ENCODE results near the gene CFAP20DC. TPM values are rescaled to one million over a fixed set of nuclear protein-coding genes. Genes with fewer than 3 reads are reported as not detected.
"Not testable (repeated sequence)": the region's sequence is repeated elsewhere in the genome, so short reads cannot be mapped to it uniquely, and the experiment has no call there.

Gene CFAP20DC
- total RNA-seq, 4 donors from 2014 or later: not detected

- ATAC-seq: no peak
- Histone ChIP-seq H3K36me3 (no peaks in the 10 kb centered on the region), H3K27ac (peak overlapping the region in 1 of 4 donors; percentile 49), H3K4me3 (no peak overlapping the region), H3K27me3 (no peaks in the 10 kb centered on the region), H3K4me1 (no peaks in the 10 kb centered on the region), H3K9me3 (no peaks in the 10 kb centered on the region)
- intact Hi-C loops (cut with DNase I; ENCODE audit: low total_unique reads) (no loop called here), in situ Hi-C loops (cut with MboI; ENCODE audit: low sequenced_read_pairs in 4 of 4) (no loop called here)
- no peak for TF ChIP-seq CTCF (IDR thresholded peaks at IDR 0.05 in 4 of 5, conservative IDR thresholded peaks at IDR 0.05 in 1 of 5)
- no peak for TF ChIP-seq POLR2A (IDR thresholded peaks at IDR 0.05)
- DNase-seq: no peak
These were observed 151.3 kb downstream of the CFAP20DC start for GRCh38 chr3:58898513-58898912.

DNA sequence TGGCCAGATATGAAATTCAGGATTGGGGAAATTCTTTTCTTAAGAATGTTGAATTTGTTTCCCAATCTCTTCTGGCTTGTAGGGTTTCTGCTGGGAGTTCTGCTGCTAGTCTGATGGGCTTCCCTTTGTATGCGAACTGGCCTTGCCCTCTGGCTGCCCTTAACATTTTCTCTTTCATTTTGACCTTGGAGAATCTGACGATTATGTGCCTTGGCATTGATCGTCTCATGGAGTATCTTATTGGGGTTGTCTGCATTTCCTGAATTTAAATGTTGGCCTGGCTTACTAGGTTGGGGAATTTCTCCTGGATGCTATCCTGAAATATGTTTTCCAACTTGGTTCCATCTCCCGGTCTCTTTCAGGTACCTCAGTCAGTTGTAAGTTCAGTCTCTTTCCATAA lies 152.2 kb downstream of the CFAP20DC start:
- Histone ChIP-seq H3K27me3 (no peaks in the 10 kb centered on the region), H3K4me3 (no peak overlapping the region), H3K4me1 (no peaks in the 10 kb centered on the region), H3K27ac (no peak overlapping the region), H3K9me3 (no peaks in the 10 kb centered on the region), H3K36me3 (no peaks in the 10 kb centered on the region)
- DNase-seq (no peak), ATAC-seq (no peak)
- no peak for TF ChIP-seq CTCF (IDR thresholded peaks at IDR 0.05 in 4 of 5, conservative IDR thresholded peaks at IDR 0.05 in 1 of 5)
- TF ChIP-seq POLR2A (IDR thresholded peaks at IDR 0.05): no peak
- in situ Hi-C loops (cut with MboI; ENCODE audit: low sequenced_read_pairs in 4 of 4) (no loop called here), intact Hi-C loops (cut with DNase I; ENCODE audit: low total_unique reads) (no loop called here)

GRCh38 chr3:58895678-58896077 lies 154.1 kb downstream of the CFAP20DC start:
- H3K4me3 ChIP-seq; H3K4me1 ChIP-seq; DNase-seq; H3K9me3 ChIP-seq; H3K36me3 ChIP-seq; in situ Hi-C loops (cut with MboI; ENCODE audit: low sequenced_read_pairs in 4 of 4); H3K27ac ChIP-seq; intact Hi-C loops (cut with DNase I; ENCODE audit: low total_unique reads); H3K27me3 ChIP-seq; ATAC-seq: not testable (repeated sequence)

DNA sequence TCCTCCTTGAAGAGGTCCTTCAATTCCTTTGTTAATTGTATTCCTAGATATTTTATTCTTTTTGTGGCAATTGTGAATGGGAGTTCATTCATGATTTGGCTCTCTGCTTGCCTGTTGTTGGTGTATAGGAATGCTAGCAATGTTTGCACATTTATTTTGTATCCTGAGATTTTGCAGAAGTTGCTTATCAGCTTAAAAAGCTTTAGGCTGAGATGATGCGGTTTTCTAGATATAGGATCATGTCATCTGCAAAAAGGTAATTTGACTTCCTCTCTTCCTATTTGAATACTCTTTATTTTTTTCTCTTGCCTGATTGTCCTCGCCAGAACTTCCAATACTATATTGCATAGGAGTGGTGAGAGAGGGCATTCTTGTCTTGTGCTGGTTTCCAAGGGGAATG lies 157.3 kb downstream of the CFAP20DC start:
- H3K4me1 ChIP-seq; H3K9me3 ChIP-seq; H3K27ac ChIP-seq; intact Hi-C loops (cut with DNase I; ENCODE audit: low total_unique reads); in situ Hi-C loops (cut with MboI; ENCODE audit: low sequenced_read_pairs in 4 of 4); H3K27me3 ChIP-seq; H3K36me3 ChIP-seq; H3K4me3 ChIP-seq; ATAC-seq; DNase-seq: not testable (repeated sequence)

GRCh38 chr3:58888087-58888486 lies 161.7 kb downstream of the CFAP20DC start:
- no peak for TF ChIP-seq POLR2A (IDR thresholded peaks at IDR 0.05)
- TF ChIP-seq CTCF (IDR thresholded peaks at IDR 0.05 in 4 of 5, conservative IDR thresholded peaks at IDR 0.05 in 1 of 5): no peak
- Histone ChIP-seq H3K9me3 (no peaks in the 10 kb centered on the region), H3K4me1 (no peaks in the 10 kb centered on the region), H3K27me3 (no peaks in the 10 kb centered on the region), H3K36me3 (no peaks in the 10 kb centered on the region), H3K27ac (no peak overlapping the region), H3K4me3 (no peak overlapping the region)
- ATAC-seq (no peak), DNase-seq (no peak)
- intact Hi-C loops (cut with DNase I; ENCODE audit: low total_unique reads): no loop called here
- in situ Hi-C loops (cut with MboI; ENCODE audit: low sequenced_read_pairs in 4 of 4): no loop called here

GRCh38 chr3:58884453-58884852 lies 165.4 kb downstream of the CFAP20DC start:
- TF ChIP-seq CTCF (IDR thresholded peaks at IDR 0.05 in 4 of 5, conservative IDR thresholded peaks at IDR 0.05 in 1 of 5) (no peak), POLR2A (IDR thresholded peaks at IDR 0.05) (no peak)
- no peaks in the 10 kb centered on the region for H3K9me3 ChIP-seq
- no peak for ATAC-seq
- no peak overlapping the region for H3K4me3 ChIP-seq
- intact Hi-C loops (cut with DNase I; ENCODE audit: low total_unique reads): no loop called here
- H3K36me3 ChIP-seq: no peaks in the 10 kb centered on the region
- no peaks in the 10 kb centered on the region for H3K27me3 ChIP-seq
- in situ Hi-C loops (cut with MboI; ENCODE audit: low sequenced_read_pairs in 4 of 4): no loop called here
- H3K27ac ChIP-seq: no peak overlapping the region
- DNase-seq: no peak
- H3K4me1 ChIP-seq: no peaks in the 10 kb centered on the region

Measured in gastrocnemius medialis (tissue), 4 donors.